ENCODE results near the gene ABHD12.
A peak's percentile ranks its signal among the peaks of the same experiment; 100 is the strongest.
"Not testable (repeated sequence)": the region's sequence is repeated elsewhere in the genome, so short reads cannot be mapped to it uniquely, and the experiment has no call there.

The ABHD12 gene

DNA sequence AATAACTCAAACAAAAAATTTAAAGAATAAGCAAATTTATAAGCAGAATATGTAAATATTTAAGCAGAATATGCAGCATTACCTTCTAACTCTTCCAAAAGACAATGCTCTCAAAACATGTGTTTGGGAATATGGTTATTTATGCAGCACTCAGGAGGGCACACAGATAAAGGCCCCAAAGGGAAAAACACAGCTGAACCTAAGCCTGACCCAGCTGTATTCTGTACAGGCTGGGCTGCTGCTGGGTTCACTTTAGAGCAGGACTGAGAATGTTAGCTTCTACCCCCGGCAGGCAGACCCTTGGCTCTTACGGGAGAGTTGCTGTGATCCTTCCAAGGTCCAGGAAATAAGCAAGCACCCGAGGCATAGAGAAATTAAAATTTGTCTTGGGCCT lies 37.3 kb downstream of the ABHD12 start:
- no peak for DNase-seq

DNA sequence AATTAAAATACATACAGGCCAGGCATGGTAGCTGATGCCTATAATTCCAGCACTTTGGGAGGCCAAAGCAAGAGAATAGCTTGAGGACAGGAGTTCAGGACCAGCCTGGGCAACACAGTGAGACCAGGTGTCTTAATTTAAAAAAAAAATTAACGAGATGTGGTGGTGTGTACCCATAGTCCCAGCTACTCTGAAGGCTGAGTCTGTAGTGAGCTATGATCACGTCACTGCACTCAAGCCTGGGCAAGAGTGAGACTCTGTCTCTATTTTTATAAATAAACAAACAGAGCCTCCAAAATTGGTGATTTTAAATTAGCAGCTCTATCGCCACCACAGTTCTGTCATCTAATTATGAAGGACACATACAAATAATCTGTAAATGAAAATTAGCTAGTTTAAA lies 37.9 kb downstream of the ABHD12 start:
- DNase-seq, result no peak

DNA sequence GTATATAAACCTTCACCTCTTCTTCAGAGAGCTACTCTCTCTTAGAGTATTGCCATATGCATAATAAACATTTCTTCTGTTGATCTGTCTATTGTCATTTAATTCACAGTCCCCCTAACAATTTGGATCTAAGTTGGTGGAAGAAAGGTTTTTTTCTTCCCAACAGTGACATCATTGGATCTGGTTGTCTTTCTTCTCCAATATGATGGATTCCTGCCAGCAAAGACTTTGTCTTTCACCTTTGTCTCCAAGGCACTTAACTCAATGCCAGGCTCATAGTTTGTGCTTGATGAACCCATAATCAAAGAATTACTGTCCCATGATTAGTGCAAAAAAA lies 39.6 kb downstream of the ABHD12 start:
- no peak for DNase-seq

DNA sequence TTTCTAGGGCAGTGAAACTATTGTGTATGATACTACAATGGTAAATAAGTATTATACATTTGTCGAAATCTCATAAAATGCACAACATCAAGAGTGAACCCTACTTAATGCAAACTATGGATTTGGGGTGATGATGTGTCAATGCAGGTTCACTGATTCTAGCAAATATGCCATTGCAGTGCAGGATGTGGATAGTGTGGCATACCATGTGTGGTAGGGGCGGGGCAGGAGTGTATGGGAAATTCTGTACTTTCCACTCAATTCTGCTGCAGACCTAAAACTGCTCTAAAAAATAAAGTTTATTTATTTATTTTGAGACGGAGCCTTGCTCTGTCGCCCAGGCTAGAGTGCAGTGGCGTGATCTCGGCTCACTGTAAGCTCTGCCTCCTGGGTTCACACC lies 44.3 kb downstream of the ABHD12 start:
- no peak for DNase-seq

DNA sequence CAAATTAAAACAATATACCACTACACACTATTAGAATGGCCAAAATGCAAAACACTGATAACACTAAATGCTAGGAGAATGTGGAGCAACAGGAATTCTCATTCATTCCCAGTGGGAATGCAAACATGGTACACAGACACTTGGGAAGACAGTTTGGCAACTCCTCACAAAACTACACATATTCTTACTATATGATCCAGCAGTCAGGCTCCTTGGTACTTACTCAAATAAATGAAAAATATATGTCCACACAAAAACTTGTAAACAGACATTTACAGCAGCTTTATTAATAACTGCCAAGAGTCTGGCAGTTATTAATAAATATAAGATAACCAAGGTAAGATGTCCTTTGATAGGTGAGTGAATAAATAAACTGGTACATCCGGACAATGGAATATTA lies 44.9 kb downstream of the ABHD12 start:
- DNase-seq, result no peak

DNA sequence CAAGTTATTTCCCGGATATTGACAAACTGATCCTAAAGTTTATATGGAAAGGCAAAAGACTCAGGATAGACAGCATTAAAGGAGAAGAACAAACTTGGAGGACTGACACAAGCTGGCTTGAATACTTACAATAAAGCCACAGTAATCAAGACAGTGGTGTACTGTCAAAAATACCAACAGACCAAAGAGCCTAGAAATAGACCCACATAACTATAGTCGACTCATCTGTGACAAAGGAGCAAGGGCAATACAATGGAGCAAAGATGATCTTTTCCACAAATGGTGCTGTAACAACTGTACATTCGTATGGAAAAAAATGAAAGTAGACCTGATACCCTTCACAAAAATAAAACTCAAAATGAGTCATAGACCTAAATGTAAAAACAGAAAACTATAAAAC lies 46.0 kb downstream of the ABHD12 start:
- DNase-seq, result no peak

DNA sequence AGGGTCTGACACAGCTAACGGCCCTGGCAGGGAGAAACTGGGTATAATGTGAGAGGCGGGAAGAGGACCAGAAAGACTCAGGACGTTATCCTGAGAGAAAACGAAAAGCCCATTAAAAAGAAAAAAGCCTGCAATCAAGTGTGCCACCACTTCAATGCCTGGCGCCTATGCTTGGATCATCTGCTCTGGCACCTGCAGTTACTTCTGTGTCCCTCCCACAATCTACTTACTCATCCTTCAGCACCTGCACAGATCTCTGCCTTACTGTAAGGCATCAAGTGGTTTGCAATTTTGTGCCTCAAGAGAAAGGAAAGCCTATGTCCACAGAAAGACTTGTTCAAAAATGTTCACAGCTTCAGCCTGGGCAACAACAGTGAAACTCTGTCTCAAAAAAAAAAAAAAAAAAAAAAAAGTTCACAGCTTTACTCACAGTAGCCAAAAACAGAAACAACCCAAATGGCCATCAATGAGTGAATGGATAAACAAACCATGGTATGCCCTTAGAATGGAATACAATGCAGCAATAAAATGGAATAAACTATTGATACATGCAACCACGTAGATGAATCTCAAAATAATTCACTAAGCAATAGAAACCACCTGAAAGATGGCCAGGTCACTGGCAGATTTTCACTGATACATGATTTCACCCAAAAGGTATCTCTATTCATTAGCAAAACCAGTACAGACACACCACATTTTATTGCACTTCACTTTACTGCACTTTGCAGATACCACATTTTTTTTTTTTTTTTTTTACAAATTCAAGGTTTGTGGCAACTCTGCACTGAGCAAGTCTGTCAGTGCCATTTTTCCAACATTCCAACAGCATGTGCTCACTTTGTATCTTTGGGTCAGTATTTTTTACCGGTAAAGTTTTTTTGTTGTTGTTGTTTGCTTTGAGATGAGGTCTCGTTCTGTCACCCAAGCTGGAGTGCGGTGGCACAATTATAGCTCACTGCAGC lies 48.6 kb downstream of the ABHD12 start:
- DNase-seq, result no peak

DNA sequence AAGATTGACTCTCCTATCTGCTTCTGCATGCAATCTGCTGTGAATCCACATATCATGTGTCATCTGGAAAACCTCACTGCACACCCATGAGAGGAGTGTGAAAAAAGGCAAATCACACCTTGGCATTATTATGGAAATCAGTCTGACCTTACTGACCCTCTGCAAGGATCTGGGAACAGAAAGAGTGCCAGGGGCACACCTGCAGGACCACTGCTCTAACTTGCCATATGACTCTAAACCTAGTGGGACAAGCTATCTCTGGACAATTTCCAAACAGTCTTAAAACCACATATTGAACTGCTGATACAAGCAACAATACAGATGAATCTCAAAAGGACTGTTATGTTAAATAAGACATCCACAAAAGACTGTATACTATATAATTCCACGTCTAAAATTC lies 50.3 kb downstream of the ABHD12 start:
- no peak for DNase-seq

DNA sequence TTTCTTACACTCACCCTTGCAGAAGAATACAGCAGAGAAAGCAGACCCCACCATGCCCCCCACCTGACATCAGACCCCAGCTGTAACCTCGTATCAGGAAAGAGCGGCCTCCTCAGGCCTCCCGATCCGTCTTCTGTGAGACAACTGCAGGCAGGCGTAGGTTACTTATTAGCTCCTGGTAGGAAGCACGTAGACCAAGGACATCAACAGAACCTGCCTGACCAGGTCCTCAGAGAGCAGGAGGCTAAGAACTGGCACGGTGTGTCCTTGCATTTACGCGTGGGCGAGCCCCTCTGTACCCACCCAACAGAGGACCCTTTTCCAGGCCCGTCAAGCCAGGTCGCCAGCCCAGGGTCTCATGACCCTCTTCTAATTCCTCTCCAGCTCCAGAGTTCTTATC lies 51.0 kb downstream of the ABHD12 start:
- no peak for DNase-seq

DNA sequence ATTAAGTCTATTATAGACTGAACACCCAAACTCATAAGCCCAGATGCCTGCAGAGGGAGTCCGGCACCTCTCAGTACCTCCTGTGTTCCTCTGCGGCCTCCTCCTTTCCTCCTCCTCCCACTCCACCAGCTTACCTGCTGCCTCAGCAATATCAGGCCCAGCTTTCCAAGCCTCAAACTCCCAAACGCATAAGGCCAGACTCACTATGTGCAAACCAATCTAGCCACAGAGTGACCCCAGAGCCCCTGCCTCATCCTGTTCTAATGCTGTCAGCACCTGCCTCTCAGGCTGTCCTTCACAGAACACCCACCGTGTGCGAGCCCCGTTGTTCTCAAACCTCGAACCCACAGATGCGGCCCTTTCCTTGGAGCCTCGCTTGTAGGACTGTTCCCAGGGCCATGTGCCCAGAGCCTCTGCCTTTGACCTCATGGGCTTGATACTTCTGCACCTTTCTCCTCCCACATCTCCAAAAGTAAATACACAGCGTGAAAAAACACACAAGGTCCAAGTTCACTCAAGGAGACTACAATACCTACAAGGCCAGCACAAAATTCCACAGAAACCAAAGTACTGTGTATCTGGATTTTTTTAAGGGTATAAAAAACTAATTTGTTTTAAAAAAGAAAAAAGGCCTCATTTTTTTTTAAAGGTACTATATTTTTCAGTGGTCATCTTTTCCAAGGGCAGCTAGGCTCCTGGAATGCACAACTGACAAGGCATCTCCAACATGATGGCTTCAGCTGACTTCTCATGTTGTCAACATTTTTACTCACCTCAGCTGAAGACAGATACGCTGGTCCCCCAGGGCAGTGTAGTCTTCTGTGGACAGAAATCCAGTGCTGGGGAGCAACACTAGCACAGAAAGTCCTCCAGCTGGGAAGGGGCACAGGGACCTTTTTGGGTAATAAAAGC lies 52.3 kb downstream of the ABHD12 start:
- DNase-seq, result no peak

DNA sequence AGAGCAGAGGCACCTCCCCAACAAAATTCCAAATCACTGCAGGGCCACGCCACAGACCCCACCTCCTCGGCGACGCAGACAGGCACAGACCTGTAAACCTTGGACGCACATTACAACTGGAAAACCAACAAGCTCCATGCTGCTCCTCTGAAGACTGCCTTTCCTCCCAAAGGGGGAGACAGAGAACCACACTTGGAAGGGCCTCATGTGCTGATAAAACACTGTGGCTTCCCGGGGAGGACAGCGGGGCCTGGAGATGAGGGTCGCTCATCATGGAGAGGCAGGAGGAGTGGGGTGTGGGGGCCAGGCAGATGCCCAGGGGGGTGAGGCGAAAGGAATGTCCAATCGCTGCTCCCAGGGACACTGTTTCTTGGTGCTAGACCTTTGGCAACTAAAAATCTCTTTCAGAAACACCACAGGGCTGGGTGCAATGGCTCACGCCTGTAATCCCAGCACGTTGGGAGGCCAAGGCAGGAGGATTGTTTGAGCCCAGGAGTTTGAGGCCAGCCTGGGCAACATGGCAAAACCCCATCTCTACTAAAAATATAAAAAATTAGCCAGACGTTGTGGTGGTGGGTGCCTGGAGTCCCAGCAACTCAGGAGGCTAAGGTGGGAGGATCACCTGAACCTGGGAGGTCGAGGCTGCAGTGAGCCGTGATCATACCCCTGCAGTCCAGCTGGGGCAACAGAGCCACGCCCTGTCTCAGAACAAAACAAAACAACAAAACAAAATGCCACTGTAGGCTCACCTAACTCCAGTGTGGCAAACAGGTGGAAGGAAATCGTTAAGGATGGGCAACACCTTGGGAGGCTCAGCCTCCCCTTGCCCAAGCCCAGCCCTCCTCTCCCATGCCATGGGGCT lies 53.8 kb downstream of the ABHD12 start:
- DNase-seq, result no peak

DNA sequence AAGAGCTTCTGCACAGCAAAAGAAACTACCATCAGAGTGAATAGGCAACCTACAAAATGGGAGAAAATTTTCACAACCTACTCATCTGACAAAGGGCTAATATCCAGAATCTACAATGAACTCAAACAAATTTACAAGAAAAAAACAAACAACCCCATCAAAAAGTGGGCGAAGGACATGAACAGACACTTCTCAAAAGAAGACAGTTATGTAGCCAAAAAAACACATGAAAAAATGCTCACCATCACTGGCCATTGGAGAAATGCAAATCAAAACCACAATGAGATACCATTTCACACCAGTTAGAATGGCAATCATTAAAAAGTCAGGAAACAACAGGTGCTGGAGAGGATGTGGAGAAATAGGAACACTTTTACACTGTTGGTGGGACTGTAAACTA lies 55.7 kb downstream of the ABHD12 start:
- DNase-seq, result not testable (repeated sequence)

DNA sequence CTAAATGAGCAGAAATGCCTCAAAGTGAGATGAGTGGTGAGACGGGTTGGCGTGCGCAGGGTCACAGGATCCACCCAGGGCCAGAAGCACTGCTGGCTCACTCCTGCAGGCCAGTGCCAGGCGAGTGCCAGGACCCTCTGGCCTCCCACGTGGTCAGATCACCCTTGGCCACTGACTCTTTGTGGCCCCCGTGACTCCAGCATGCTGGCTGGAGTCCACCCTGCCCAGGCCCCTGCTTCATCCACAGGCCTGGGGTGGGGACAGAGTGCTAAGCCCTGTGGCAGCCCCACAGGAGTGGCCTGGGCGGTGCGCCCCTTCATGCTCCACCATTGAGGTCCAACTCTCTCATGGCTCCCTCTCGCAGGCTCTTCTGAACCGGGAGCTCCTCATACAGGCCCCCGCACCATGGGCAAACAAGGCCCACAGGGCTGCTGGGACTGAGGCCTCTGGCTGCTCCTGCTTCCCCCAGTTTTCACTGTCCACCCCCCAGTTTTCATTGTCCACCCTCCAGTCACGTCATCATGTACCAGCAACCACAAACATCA lies 61.6 kb downstream of the ABHD12 start:
- DNase-seq, result no peak

DNA sequence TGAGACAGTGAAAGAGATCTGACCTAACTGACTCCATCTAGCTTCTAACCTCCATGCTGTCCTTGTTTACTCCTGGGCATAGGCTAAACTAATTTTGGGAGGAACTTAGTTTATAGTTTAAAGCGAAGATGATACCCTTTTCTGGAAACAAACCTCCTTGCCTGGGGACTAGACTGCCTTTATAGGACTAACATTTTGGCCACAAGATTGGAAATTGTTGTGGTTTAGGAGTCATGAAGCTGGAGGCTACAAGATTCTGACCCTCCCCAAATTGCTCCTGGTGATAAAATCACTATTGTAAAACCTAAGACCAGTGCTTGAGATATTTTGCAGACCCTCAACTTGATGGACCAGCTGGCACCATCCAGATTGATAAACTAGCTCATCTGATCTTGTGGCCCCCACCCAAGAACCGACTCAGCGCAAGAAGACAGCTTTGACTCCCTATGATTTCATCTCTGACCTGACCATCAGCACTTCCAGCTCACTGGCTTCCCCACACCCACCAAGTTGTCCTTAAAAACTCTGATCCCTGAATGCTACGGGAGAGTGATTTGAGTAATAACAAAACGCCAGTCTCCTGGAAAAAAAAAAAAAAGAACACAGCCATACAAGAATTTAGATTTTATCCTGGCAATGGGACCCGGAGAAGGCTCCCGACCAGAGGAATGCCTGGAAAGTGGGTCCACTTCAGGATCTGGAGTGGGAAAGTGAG lies 63.0 kb downstream of the ABHD12 start:
- no peak for DNase-seq

DNA sequence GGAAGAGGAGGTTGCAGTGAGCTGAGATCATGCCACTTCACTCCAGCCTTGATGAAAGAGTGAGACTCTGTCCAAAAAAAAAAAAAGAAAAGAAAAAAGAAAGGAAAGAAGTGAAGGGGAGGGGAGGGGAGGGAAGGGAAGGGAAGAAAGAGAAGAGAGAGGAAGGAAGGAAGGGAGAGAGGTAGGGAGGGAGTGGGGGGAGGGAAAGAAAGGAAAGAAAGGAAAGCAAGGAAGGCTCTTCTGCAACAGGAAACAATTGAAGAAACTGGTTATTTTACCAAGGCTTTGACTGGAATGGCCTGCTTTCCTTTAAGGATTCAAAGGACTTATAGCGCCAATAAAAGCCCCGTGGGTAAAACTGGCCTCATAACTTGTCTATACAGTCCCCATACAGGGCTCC lies 64.6 kb downstream of the ABHD12 start:
- no peak for DNase-seq

DNA sequence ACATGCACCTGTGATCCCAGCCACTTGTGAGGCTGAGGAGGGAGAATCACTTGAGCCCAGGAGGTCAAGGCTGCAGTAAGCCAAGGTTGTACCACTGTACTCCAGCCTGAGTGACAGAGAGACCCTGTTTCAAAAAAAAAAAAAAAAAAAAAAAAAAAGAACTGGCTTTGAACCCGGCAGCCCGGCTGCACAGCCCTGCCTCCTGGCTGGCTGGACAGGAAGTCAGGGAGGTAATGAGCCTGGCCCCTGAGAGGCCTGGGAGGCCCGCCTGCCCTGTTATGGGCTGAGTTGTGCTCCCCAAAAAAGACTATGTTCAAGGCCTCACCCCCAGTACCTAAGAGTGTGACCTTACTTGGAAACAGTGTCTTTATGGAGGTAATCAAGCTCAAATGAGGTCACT lies 65.6 kb downstream of the ABHD12 start:
- DNase-seq, result no peak

DNA sequence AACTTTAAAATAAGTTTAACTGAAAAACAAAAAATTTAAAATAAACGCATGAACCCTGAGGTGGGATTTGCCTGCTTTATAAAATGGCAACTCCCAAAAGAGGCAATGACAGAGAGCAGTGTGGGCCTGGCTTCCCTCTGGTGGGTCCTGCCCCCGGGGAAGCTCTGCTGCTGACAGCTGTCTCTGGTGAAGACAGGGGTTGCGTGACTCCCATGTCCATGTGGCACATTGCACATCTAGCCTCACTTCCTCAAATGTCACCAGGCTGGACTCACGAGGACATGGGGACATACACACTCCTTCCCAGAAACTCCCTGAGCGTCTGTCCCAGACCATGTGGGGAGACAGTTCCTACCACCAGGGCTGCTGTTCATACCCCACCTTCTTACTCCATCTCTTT lies 66.2 kb downstream of the ABHD12 start:
- DNase-seq, result peak; percentile 85

DNA sequence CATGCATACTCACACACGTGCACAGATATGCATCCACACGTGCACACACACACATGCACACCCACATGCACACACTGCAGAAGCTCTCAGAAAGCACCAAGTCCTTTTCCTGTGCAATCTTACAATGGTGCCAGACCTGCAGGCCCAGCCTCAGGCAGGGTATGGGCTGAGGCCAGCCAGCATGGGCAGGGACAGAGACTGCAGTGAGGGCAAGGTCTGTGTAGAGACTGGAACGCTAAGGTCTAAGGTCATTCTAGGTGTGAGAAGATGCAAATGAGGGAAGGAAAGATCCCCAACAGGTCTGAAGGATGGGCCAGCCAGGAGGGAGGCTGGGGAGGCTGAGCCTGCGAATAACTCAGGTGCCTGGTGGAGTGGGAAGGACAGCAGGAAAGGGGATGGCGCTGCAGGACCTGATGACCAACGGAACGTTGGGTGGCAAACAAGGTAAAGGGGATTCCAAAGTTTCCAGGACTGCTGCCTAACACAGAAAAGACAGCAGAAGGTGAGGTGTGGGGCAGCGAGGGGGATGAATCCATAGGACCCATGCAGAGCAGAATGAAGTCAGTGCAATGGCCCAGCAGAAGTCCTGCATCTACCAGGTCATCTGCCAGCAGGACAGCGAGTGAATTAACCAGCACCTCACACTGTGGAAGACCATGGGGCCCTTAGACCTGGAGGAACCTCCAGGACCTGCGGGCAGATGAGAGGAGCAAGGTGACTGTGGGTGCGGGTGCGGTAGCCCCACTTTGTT lies 67.0 kb downstream of the ABHD12 start:
- no peak for DNase-seq

DNA sequence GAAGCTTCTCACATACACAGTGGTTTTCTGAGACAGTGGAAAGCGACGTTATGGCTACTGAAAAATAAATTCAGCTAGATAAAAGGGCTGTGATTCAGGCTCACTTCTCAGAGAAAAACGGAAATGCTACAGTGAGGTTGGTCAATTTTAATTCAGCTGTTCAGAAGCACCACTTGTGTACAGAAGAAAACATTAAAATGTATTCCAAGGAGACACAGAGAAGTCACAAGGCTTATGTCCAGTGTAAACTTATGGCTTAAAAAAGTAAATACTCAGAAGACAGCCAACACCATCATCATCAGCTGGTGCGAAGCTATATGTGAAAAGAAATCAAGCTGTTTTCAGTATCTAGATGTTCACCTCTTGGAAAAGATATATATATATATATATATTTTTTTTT lies 68.6 kb downstream of the ABHD12 start:
- no peak for DNase-seq

DNA sequence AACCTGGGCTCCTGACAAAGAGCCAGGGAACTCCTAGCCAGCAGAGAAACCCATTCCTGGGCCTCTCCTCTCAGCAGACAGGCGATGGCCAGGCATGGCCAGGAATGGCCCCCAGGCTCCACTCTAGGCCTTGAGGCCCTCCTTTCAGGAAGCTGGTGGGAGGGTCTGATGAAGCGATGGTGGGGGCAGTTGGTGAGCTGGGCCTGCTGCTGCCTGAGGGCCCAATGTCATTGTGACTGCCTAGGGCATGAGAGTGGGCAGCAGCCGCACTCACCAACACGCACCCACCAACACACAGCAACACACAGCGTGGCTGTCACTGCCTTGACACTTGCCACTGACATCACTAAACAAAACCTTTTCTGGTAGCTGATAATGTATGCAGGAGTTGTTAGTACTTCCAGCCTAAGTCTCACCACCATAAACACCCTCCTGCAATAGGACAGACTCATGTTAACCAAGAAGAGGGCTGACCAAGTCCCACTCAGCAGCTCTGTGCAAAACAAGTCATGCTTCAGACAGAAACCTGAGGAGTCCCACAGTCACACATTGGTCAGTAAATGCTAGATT lies 69.3 kb downstream of the ABHD12 start:
- no peak for DNase-seq

All from GF-D8 (cell line).